NB4 (cell line): ENCODE data around the gene UBE2F.

Source experiments
- CTCF ChIP-seq: IDR thresholded peaks from one replicate; pipeline ENCODE4 v1.5.1; 2012; ENCODE audit warnings: low read depth, low read length
- POLR2A ChIP-seq: IDR thresholded peaks from 2 replicates; pipeline ENCODE4 v1.6.1; 2011; ENCODE audit warnings: mild to moderate bottlenecking; ENCODE audit not compliant: insufficient read length; ENCODE audit errors: extremely low read depth
- TF ChIP-seq, protein P1 (sequence below): IDR thresholded peaks from 2 replicates; pipeline ENCODE4 v1.6.1; 2011; ENCODE audit warnings: low read depth, low read length

GRCh38 chr2:238065071-238065846, 98.4 kb downstream of the UBE2F start:
- TF ChIP-seq CTCF: no peak
- TF ChIP-seq POLR2A: no peak
- TF ChIP-seq, protein P1, sequence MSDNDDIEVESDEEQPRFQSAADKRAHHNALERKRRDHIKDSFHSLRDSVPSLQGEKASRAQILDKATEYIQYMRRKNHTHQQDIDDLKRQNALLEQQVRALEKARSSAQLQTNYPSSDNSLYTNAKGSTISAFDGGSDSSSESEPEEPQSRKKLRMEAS: no peak
